Keratinocyte (primary cell): ENCODE data around the gene EPG5. TPM values are rescaled to one million over a fixed set of nuclear protein-coding genes. Genes with fewer than 3 reads are reported as not detected.

Experiments
- DNase-seq: peaks from one replicate; pipeline ENCODE4 v3.0.0-alpha.2; 2011; ENCODE audit warnings: low read depth, missing footprints, low spot score
- FAIRE-seq: peaks from 2 replicates; lab custom pipeline; 2011; peaks lifted over from hg19 to GRCh38; lab: Jason Lieb, UNC
- H2AFZ ChIP-seq: 2 replicates; pipeline ENCODE4 v1.6.0; 2012; ENCODE audit warnings: low read length, control low read depth, inconsistent platforms; ENCODE audit not compliant: control insufficient read depth
- H3K27ac ChIP-seq: 2 replicates; pipeline ENCODE4 v1.5.1; 2011; ENCODE audit warnings: low read length; ENCODE audit not compliant: control insufficient read depth, insufficient read depth
- H3K27me3 ChIP-seq: 3 replicates; pipeline ENCODE4 v1.6.0; 2011; ENCODE audit warnings: low read length; ENCODE audit not compliant: control insufficient read depth, insufficient read depth; ENCODE audit errors: extremely low read depth
- H3K36me3 ChIP-seq, 2 experiments: 2 replicates in 1 of 2; 3 replicates in 1 of 2; pipeline ENCODE4 v1.5.1; 2011; ENCODE audit warnings: low read length in 2 of 2, mild to moderate bottlenecking in 1 of 2; ENCODE audit not compliant: control insufficient read depth in 2 of 2, insufficient read depth in 2 of 2; ENCODE audit errors: extremely low read depth in 1 of 2
- H3K4me1 ChIP-seq: 3 replicates; pipeline ENCODE4 v1.5.1; 2011; ENCODE audit warnings: low read length; ENCODE audit not compliant: control insufficient read depth, insufficient read depth; ENCODE audit errors: extremely low read depth
- H3K4me2 ChIP-seq: 3 replicates; pipeline ENCODE4 v1.6.0; 2011; ENCODE audit warnings: low read depth, low read length; ENCODE audit not compliant: control insufficient read depth, insufficient read depth; ENCODE audit errors: extremely low read depth
- H3K4me3 ChIP-seq, 3 experiments: fragments of 200-600 bp in 1 of 3; sonication (generic) in 1 of 3; 2 replicates in 2 of 3; 3 replicates in 1 of 3; pipeline ENCODE4 v1.5.1; 2011 to 2016; ENCODE audit warnings: low read length in 3 of 3, mild to moderate bottlenecking in 3 of 3, control low read depth in 2 of 3, inconsistent platforms in 1 of 3, low read depth in 1 of 3, mixed read lengths in 1 of 3, mixed run types in 1 of 3, moderate library complexity in 1 of 3; ENCODE audit not compliant: control insufficient read depth in 2 of 3, insufficient read depth in 2 of 3; ENCODE audit errors: extremely low read depth in 1 of 3
- H3K79me2 ChIP-seq: 2 replicates; pipeline ENCODE4 v1.6.0; 2012; ENCODE audit warnings: low read length; ENCODE audit not compliant: control insufficient read depth, insufficient read depth
- H3K9ac ChIP-seq: 3 replicates; pipeline ENCODE4 v1.6.0; 2011; ENCODE audit warnings: low read length; ENCODE audit not compliant: control insufficient read depth, insufficient read depth; ENCODE audit errors: extremely low read depth
- H3K9me1 ChIP-seq: 3 replicates; pipeline ENCODE4 v1.6.0; 2011; ENCODE audit warnings: low read length; ENCODE audit not compliant: control insufficient read depth, insufficient read depth; ENCODE audit errors: extremely low read depth
- H3K9me3 ChIP-seq: 2 replicates; pipeline ENCODE4 v1.5.1; 2012; ENCODE audit warnings: low read depth, low read length; ENCODE audit not compliant: control insufficient read depth
- H4K20me1 ChIP-seq: 3 replicates; pipeline ENCODE4 v1.6.0; 2011; ENCODE audit warnings: low read length; ENCODE audit not compliant: control insufficient read depth, insufficient read depth; ENCODE audit errors: extremely low read depth
- CTCF ChIP-seq, 3 experiments: IDR thresholded peaks in 1 of 3; conservative IDR thresholded peaks in 1 of 3; optimal IDR thresholded peaks in 1 of 3; 2 replicates in 2 of 3; 3 replicates in 1 of 3; pipeline versions ENCODE3 to v1.5.1; 2011; ENCODE audit warnings: low read length in 3 of 3, mild to moderate bottlenecking in 3 of 3, moderate library complexity in 2 of 3, control low read depth in 1 of 3, inconsistent platforms in 1 of 3; ENCODE audit not compliant: insufficient read depth in 2 of 3; ENCODE audit errors: extremely low read depth in 1 of 3
- EZH2 ChIP-seq: IDR thresholded peaks from one replicate; pipeline ENCODE4 v1.6.1; 2012; ENCODE audit warnings: inconsistent platforms, mild to moderate bottlenecking, low read length, moderate library complexity
- dilution Hi-C: fragments of 300-500 bp; cut with MboI; formaldehyde crosslinking; loops from one replicate; pipeline ENCODE4 v1.7.0; 2020; ENCODE audit warnings: low sequenced_read_pairs; ENCODE audit not compliant: extremely low pct_ligation_motif_present
- polyA plus RNA-seq, 5 experiments: library from polyadenylated mRNA; depleted of rRNA in 3 of 5; stranded (reverse) in 3 of 5; stranded (forward) in 1 of 5; unstranded in 1 of 5; fragments of >200 nt; gene quantifications; 1 replicate in 1 of 5; 2 replicates in 3 of 5; 3 replicates in 1 of 5; pipeline versions ENCODE4 v1.2.1 to v1.2.3, GENCODE V29; 2011 to 2012; ENCODE audit warnings: missing spikeins in 2 of 5, low read depth in 1 of 5, low replicate concordance in 1 of 5

Gene EPG5
- polyA plus RNA-seq, 1 donor (not counting 4 experiments of a cell fraction or from before 2014, with no cell fraction given), result 17.8 TPM

GRCh38 chr18:45851161-45851925, 115.8 kb downstream of the EPG5 start:
- Histone ChIP-seq H3K4me1 (no peaks in the 10 kb centered on the region), H3K4me3 (no peak overlapping the region), H3K9ac (no peak overlapping the region), H3K9me3 (no peaks in the 10 kb centered on the region), H3K27me3 (no peaks in the 10 kb centered on the region), H3K4me2 (no peak overlapping the region), H3K27ac (no peak overlapping the region), H3K9me1 (no peaks in the 10 kb centered on the region), H4K20me1 (no peaks in the 10 kb centered on the region), H3K79me2 (no peaks in the 10 kb centered on the region), H3K36me3 (peaks cover 15 to 23% of the 10 kb centered on the region in 2 experiments), H2AFZ (no peak overlapping the region)
- FAIRE-seq (no peak), DNase-seq (no peak)
- dilution Hi-C loops, result no loop called here
- TF ChIP-seq EZH2 (no peak), CTCF (optimal IDR thresholded peaks at IDR 0.05 in 1 of 3, IDR thresholded peaks at IDR 0.05 in 1 of 3, conservative IDR thresholded peaks at IDR 0.05 in 1 of 3; ENCODE audit: extremely low read depth in 1 of 3, insufficient read depth in 2 of 3, low read length in 3 of 3) (no peak)

- Histone ChIP-seq H3K4me1 (no peaks in the 10 kb centered on the region), H3K9ac (no peak overlapping the region), H3K4me2 (no peak overlapping the region), H3K79me2 (no peaks in the 10 kb centered on the region), H3K36me3 (peaks cover 12 to 19% of the 10 kb centered on the region in 2 experiments), H3K27ac (no peak overlapping the region), H4K20me1 (no peaks in the 10 kb centered on the region), H3K9me3 (no peaks in the 10 kb centered on the region), H3K9me1 (no peaks in the 10 kb centered on the region), H2AFZ (no peak overlapping the region), H3K27me3 (no peaks in the 10 kb centered on the region), H3K4me3 (no peak overlapping the region)
- FAIRE-seq (no peak), DNase-seq (no peak)
- no peak for TF ChIP-seq EZH2
- TF ChIP-seq CTCF (optimal IDR thresholded peaks at IDR 0.05 in 1 of 3, IDR thresholded peaks at IDR 0.05 in 1 of 3, conservative IDR thresholded peaks at IDR 0.05 in 1 of 3; ENCODE audit: extremely low read depth in 1 of 3, insufficient read depth in 2 of 3, low read length in 3 of 3), result peak; percentile 43 to 50 (median 46)
- dilution Hi-C loops, result no loop called here
These were observed 117.1 kb downstream of the EPG5 start for GRCh38 chr18:45850021-45850420.
